ENCODE measurements around the gene KIF20A.
A peak's percentile ranks its signal among the peaks of the same experiment; 100 is the strongest.

Gene KIF20A

GRCh38 chr5:138213161-138214029 is 34.5 kb downstream of the KIF20A start, which contains the start of gene CDC23:
CDC23 (minus strand) TSS chr5:138213323; CDS start chr5:138213312, 11 bp downstream.
- TF ChIP-seq SP1 (IDR thresholded peaks at IDR 0.05) (no peak), TARDBP (IDR thresholded peaks at IDR 0.05) (no peak), ARNT (IDR thresholded peaks at IDR 0.05) (no peak), HDGF (IDR thresholded peaks at IDR 0.05; ENCODE audit: borderline replicate concordance) (no peak), SUZ12 (IDR thresholded peaks at IDR 0.05) (no peak), L3MBTL2 (conservative IDR thresholded peaks at IDR 0.05) (peak; percentile 28; the same call in 1 of the 2 replicates), ELF4 (IDR thresholded peaks at IDR 0.05) (peak; percentile 44; the same call in 1 of the 2 replicates), ZNF384 (IDR thresholded peaks at IDR 0.05) (no peak), BHLHE40 (IDR thresholded peaks at IDR 0.05; ENCODE audit: borderline replicate concordance) (no peak), FOXK2 (IDR thresholded peaks at IDR 0.05) (peak; percentile 83; the same call in 1 of the 2 replicates), FOXA1 (IDR thresholded peaks at IDR 0.05) (no peak), LEF1 (IDR thresholded peaks at IDR 0.05; ENCODE audit: borderline replicate concordance) (no peak), FOXM1 (IDR thresholded peaks at IDR 0.05; ENCODE audit: borderline replicate concordance) (no peak), NFRKB (IDR thresholded peaks at IDR 0.05) (peak; percentile 71)
- TF ChIP-seq, protein P1, sequence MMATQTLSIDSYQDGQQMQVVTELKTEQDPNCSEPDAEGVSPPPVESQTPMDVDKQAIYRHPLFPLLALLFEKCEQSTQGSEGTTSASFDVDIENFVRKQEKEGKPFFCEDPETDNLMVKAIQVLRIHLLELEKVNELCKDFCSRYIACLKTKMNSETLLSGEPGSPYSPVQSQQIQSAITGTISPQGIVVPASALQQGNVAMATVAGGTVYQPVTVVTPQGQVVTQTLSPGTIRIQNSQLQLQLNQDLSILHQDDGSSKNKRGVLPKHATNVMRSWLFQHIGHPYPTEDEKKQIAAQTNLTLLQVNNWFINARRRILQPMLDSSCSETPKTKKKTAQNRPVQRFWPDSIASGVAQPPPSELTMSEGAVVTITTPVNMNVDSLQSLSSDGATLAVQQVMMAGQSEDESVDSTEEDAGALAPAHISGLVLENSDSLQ (IDR thresholded peaks at IDR 0.05), result peak; percentile 97
- DNase-seq (ENCODE audit: extremely low spot score), result peak; percentile 95
- CTCF ChIA-PET, result interaction anchor here (0.8 to 2.2 kb wide), 5 partner anchors 9 to 237 kb away, joined by 3 to 11 read pairs (median 6); partner anchors contain the start of gene KDM3B
- POLR2A ChIA-PET, result interaction anchor here (0.7 to 2.9 kb wide), 39 partner anchors 10 to 370 kb away, joined by 3 to 31 read pairs (median 5); partner anchors contain the start of genes CDC25C, EGR1, ETF1 and FAM53C

- no peak for DNase-seq (ENCODE audit: extremely low spot score)
- TF ChIP-seq ZNF384 (IDR thresholded peaks at IDR 0.05), result no peak
- no peak for TF ChIP-seq ARNT (IDR thresholded peaks at IDR 0.05)
- no peak for TF ChIP-seq HDGF (IDR thresholded peaks at IDR 0.05; ENCODE audit: borderline replicate concordance)
- ChIA-PET POLR2A (interaction anchor here (0.9 to 1.2 kb wide), 2 partner anchors 115 to 121 kb away, joined by 4 read pairs; partner anchors contain the start of genes CDC25C and FAM53C), CTCF (interaction anchor here (0.7 kb wide), 1 partner anchor 233 kb away, joined by 3 read pairs; no protein-coding TSS in a partner anchor)
Measured at GRCh38 chr5:138216799-138217198, 37.9 kb downstream of the KIF20A start.

GRCh38 chr5:138223532-138223931 is 44.6 kb downstream of the KIF20A start:
- no peak for TF ChIP-seq NFRKB (IDR thresholded peaks at IDR 0.05)
- no peak for TF ChIP-seq TARDBP (IDR thresholded peaks at IDR 0.05)
- no peak for TF ChIP-seq FOXM1 (IDR thresholded peaks at IDR 0.05; ENCODE audit: borderline replicate concordance)
- POLR2A ChIA-PET, result interaction anchor here (1.0 to 5.4 kb wide), 3 partner anchors 10 to 114 kb away, joined by 4 to 31 read pairs (median 6); partner anchors contain the start of genes CDC23, CDC25C and FAM53C
- no peak for DNase-seq (ENCODE audit: extremely low spot score)
- CTCF ChIA-PET, result interaction anchor here (0.5 to 4.1 kb wide), 15 partner anchors 9 to 281 kb away, joined by 3 to 27 read pairs (median 4); partner anchors contain the start of genes CDC23 and GFRA3

GRCh38 chr5:138224712-138225111 is 45.8 kb downstream of the KIF20A start:
- TF ChIP-seq LEF1 (IDR thresholded peaks at IDR 0.05; ENCODE audit: borderline replicate concordance) (no peak), FOXK2 (IDR thresholded peaks at IDR 0.05) (no peak), FOXA1 (IDR thresholded peaks at IDR 0.05) (no peak), ARNT (IDR thresholded peaks at IDR 0.05) (no peak), HDGF (IDR thresholded peaks at IDR 0.05; ENCODE audit: borderline replicate concordance) (no peak), FOXM1 (IDR thresholded peaks at IDR 0.05; ENCODE audit: borderline replicate concordance) (no peak), TARDBP (IDR thresholded peaks at IDR 0.05) (no peak), BHLHE40 (IDR thresholded peaks at IDR 0.05; ENCODE audit: borderline replicate concordance) (no peak), NFRKB (IDR thresholded peaks at IDR 0.05) (no peak), L3MBTL2 (conservative IDR thresholded peaks at IDR 0.05) (no peak), SP1 (IDR thresholded peaks at IDR 0.05) (no peak), ELF4 (IDR thresholded peaks at IDR 0.05) (no peak), ZNF384 (IDR thresholded peaks at IDR 0.05) (no peak)
- TF ChIP-seq, protein P1 (IDR thresholded peaks at IDR 0.05), result no peak
- DNase-seq (ENCODE audit: extremely low spot score), result no peak
- POLR2A ChIA-PET, result interaction anchor here (1.0 to 5.4 kb wide), 3 partner anchors 11 to 113 kb away, joined by 4 to 31 read pairs (median 4); partner anchors contain the start of genes CDC23, CDC25C and FAM53C
- CTCF ChIA-PET, result interaction anchor here (1.4 to 4.1 kb wide), 2 partner anchors 51 to 58 kb away, joined by 6 to 27 read pairs; no protein-coding TSS in a partner anchor

DNA sequence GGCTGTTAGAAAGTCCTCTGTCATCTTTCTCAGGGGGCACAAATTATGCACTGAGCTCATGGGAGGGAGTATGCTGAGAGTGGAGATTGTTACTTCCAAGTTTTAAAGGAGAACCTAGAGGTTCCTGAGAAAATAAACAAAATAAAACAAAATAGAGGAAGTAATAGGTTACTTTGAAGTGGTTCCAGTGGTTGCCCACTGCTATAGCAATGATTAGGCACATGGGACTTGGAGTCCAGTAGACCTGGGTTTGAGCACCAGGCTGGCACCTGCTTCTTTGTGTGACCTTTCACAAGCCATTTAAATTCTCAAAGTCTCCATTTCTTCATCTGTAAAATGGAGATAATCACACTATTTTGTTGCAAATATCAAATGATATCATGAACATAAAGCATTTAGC is 48.0 kb downstream of the KIF20A start:
- ChIA-PET POLR2A (no interaction called here), CTCF (no interaction called here)
- no peak for DNase-seq (ENCODE audit: extremely low spot score)
- TF ChIP-seq NFRKB (IDR thresholded peaks at IDR 0.05) (no peak), HDGF (IDR thresholded peaks at IDR 0.05; ENCODE audit: borderline replicate concordance) (no peak), CTBP1 (IDR thresholded peaks at IDR 0.05; ENCODE audit: borderline replicate concordance) (no peak), ARNT (IDR thresholded peaks at IDR 0.05) (no peak), ZNF384 (IDR thresholded peaks at IDR 0.05) (no peak), TARDBP (IDR thresholded peaks at IDR 0.05) (no peak), BHLHE40 (IDR thresholded peaks at IDR 0.05; ENCODE audit: borderline replicate concordance) (no peak), FOXA1 (IDR thresholded peaks at IDR 0.05) (no peak)

DNA sequence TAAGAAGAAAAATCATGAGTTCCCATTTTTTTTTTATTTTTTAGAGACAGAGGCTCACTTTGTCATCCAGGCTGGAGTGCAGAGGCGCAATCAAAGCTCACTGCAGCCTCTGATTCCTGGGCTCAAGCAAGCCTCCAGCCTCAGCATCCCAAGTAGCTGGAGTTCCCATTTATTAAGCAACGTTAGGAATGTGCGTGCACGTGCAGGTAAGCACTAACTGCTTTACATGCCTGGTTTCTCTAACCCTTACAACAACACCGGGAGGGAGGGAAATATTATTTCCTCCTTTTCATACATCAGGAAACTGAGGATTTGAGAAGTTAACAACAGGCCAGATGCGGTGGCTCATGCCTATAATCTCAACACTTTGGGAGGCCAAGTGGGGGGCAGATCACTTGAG is 50.5 kb downstream of the KIF20A start:
- ChIA-PET CTCF (interaction anchor here (0.9 to 1.1 kb wide), 2 partner anchors 46 to 53 kb away, joined by 3 to 6 read pairs; no protein-coding TSS in a partner anchor), POLR2A (interaction anchor here (2.2 kb wide), 1 partner anchor 16 kb away, joined by 16 read pairs; the partner anchor contains the start of gene CDC23)
- no peak for DNase-seq (ENCODE audit: extremely low spot score)
- TF ChIP-seq FOXM1 (IDR thresholded peaks at IDR 0.05; ENCODE audit: borderline replicate concordance) (no peak), L3MBTL2 (conservative IDR thresholded peaks at IDR 0.05) (no peak), FOXK2 (IDR thresholded peaks at IDR 0.05) (no peak), SUZ12 (IDR thresholded peaks at IDR 0.05) (no peak), ZNF384 (IDR thresholded peaks at IDR 0.05) (no peak), NFRKB (IDR thresholded peaks at IDR 0.05) (no peak), FOXA1 (IDR thresholded peaks at IDR 0.05) (no peak), TARDBP (IDR thresholded peaks at IDR 0.05) (no peak), HDGF (IDR thresholded peaks at IDR 0.05; ENCODE audit: borderline replicate concordance) (no peak), SP1 (IDR thresholded peaks at IDR 0.05) (no peak), CTBP1 (IDR thresholded peaks at IDR 0.05; ENCODE audit: borderline replicate concordance) (no peak), ARNT (IDR thresholded peaks at IDR 0.05) (no peak), BHLHE40 (IDR thresholded peaks at IDR 0.05; ENCODE audit: borderline replicate concordance) (no peak)
- TF ChIP-seq, protein P1 (IDR thresholded peaks at IDR 0.05), result no peak

Data from HEK293T (cell line).